NCI-H82 treated with DMSO at 0.1 percent for 48 hours (cell line): ENCODE data around the gene TXK.

Source experiments
- DNase-seq: peaks from one replicate; lab custom pipeline; 2025; ENCODE audit not compliant: unreplicated experiment; lab: John Stamatoyannopoulos, UW

The TXK gene

DNA sequence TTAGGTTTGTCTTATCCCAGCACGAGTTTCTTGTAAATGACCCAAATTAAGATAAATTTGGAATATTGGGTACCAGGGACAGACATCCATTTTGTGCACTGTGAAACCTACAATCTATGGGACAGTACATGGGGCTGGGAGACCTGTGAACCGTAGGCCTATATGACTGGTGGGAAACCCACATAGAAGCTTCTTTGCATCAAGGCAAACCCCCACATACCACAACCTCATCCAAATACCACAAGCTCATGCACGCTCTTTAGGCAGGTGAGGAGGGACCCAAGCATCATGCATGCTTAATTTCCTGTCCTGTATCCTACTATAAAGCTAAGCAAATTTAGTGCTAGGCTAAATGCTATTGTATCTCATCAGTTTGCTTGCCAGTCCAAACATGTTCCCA lies 69.7 kb downstream of the TXK start:
- no peak for DNase-seq

DNA sequence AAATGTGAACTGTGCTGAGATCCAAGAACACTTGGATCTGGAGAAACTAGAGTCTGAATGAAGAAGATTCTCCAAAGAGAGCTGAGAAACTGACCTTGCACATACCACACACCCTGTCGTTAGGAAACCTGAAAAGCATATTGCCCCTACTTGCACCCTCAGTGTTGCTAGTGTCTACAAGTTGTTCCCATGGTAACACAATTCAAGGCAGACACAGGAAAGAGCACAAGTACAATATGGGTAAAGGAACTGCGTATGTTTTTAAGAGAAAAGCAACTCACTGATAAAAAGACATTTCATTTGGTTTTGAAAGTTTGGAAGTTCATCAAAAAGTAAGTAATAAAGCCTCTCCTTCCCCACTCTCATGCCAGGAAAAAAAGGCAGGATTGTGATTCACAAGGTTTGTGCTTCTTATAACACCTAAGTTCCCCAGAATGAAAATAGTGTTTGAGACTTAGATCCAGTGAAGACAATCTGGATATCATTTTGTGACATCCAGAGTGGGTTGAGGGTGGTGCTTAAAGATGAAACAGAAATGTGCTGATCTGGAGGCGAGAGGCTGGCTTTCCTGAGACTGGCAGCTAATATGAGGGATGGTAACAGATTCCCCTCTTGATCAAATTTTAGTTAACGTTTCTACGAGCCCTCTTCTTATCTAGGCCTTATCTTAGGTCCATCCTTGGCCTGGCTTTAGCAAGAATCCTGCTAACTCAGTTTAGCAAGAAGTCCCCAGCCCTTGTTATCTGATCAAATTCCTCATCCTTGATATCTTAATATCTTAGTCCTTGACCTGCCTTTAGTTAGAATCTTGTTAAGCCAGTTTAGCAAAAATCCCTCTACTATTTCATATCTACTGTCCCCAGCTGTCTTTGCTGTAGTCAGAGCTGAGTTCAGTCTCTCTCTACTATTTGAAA lies 75.2 kb downstream of the TXK start:
- no peak for DNase-seq

GRCh38 chr4:48051078-48051477 lies 83.0 kb downstream of the TXK start:
- no peak for DNase-seq

DNA sequence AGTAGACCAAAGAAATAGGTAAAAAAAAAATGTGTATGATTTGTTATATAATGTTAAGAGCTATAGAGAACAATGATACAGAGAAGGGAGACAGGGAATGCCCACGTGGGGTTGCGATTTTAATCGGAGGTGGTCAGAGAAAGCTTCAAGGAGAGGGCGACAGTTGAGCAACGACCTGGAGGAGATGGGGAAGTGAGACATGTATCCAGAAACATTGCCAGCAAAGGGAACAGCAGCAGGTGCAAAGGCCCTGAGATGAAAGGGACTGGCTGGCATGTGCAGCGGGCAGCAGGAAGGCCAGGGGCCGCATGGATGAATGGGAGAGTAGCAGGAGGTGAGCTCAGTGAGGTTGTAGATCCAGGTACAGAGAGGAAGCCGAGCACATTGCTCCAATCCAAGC lies 84.6 kb downstream of the TXK start:
- DNase-seq, result no peak

DNA sequence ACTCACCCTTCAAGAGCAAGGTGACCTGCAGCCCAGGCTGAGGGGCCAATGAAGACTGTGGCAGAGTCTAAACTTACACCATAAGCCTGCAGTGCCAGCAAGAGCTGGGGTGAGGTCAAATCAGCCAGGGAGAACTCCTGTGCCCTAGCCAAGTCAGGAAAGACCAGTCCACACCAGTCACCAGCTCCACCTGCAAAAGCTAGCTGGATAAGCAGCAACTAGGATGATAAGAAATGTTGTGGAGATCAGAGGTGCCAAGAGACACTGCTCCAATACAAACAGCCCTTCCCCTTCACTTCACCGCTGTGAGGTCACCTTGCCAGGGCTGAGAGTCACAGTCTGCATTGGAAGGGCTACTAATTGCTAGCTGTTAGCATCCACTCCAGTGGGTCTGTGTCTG lies 86.2 kb downstream of the TXK start:
- no peak for DNase-seq

DNA sequence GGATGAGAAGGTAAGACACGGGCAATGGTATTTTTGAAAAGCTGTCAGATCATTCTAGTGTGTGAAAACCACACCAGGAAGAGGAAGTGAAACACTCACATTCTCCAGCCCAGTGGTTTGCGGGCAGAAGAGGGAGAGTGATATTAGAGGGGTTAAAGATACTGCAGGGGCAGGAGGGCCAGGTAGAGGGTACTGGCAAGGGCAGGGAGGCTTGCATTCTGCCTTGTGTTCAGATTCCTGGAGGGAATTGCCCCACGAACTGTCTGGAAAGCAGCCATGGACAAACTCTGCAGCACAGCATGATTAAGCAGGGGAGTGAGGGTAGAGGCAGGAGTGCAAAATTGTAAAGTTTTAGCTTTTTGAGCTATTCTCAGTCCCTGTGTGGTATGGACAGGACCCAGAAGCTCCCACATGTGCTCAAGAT lies 86.6 kb downstream of the TXK start:
- DNase-seq, result no peak

GRCh38 chr4:48046059-48046458 lies 88.0 kb downstream of the TXK start:
- no peak for DNase-seq

- DNase-seq, result no peak
These were observed 89.8 kb downstream of the TXK start for GRCh38 chr4:48044298-48044697.

DNA sequence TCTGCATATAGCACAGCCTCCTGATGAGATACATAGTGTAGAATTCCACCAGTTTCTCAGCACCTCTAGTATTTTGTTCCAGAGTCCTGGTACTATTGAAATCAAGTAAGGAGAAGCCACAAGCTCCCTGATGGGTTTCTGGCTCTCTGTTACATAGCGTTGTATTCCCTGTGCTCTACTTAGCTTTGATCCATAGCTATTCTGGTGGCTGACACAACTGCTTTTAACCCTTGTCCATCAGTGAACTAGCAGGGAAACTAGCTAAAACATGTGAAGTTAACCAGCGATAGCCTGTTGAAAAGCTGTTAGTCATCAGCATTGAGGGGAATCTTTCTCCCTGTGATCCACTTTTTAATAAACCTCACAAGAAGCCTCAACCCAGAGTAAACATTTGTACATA lies 90.5 kb downstream of the TXK start:
- no peak for DNase-seq

DNA sequence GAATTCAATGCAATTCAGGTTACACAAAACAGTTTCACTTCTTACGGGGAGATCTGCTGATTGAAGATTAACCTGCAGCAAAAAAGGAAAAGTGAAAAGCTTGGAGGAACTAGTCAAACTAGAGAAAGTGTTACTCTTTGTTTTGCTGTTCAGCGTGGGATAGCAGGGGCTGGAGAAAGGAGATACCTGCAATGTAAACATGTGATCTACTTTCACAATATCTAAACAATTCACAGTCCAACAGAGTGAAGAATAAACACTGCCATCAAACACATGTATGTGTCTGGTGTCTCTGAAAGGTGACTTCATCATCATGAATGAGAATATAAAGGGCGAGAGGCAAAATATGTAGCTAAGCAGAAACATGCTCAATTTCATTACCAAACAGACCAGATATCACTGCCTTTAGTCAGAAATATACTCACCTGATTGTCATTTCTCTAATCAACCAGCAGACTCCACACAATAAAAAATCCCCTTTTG lies 91.0 kb downstream of the TXK start:
- no peak for DNase-seq

DNA sequence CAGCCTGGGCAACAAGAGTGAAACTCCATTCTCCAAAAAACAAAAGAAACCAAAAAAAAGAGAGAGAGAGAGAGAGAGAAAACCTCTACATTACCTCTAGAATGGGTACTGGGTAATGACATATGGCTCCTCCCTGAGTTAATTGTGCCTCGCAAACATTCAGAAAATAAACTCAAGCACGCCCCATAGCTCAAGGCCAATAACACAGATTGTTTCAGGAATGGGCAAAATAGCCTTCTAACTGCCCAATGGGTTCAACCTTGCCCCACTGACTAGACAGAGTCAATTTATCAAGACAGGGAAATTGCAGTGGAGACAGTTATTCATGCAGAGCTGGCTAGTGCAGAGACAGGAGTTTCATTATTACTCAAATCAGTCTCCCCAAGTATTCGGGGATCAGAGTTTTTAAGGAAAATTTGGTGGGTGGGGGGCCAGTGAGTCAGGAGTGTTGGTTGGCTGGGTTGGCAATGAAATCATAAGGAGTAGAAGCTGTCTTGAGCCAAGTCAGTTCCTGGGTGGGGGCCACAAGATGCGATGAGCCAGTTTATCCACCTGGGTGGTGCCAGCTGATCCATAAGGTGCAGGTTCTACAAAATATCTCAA lies 92.4 kb downstream of the TXK start:
- DNase-seq, result no peak

DNA sequence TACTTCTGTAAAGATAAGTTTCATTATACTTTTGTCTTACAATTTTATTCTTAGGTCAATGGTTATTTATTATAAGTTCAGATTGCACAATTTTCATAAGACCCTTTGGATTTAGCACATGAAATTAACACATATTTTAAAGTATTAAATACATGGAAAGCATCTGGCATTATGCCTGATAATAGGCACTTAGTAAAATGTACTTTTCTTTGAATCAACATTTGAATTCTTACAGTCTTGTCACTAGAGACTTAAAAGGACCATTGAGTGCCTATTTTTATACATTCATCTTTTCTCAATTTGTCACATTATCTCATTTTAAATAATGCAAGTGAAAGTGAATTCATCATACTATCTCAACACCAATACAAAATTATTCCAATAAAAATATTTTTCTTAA lies 94.5 kb downstream of the TXK start:
- DNase-seq, result no peak

GRCh38 chr4:48038666-48039065 lies 95.4 kb downstream of the TXK start:
- DNase-seq, result no peak

- no peak for DNase-seq
These were observed 97.0 kb downstream of the TXK start for GRCh38 chr4:48037117-48037462.

DNA sequence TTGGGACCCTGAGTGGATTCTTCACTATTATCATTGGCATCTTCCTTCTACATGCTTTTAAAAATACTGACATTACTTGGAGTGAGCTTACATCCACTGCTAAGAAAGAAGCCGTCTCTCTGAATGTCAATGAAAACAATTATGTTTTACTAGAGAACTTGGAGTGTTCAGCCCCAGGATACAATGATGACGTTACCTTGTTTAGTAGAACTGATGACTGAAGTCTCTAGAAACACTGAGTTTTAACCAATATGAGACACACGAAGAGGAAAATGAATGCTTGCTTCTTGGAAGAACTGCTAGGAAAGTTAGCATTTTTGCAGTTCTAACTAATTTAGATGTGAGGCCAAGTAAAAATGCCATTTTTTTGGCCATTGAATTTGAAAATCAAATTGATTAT lies 98.1 kb downstream of the TXK start:
- no peak for DNase-seq

- peak; percentile 7 for DNase-seq
These were observed 100.1 kb downstream of the TXK start for GRCh38 chr4:48033825-48034413.

DNA sequence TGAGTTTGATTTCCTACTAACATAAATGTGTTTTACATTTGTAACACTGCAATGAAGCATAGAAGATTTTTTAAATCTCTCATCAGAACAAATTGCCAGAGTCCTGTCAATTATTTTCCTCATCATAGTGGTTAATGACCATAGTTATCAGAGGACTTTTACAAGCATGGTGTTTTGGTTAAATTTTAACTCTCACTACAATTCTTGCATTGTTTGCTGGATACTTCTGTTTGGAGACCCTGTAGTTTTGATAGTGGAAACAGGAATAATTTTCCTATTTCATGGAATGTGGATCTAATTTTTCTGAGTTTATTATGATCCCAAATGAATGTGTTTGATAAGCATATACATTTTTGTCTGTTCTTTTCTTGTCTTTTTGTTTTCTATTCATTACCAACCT lies 100.6 kb downstream of the TXK start:
- DNase-seq, result no peak

GRCh38 chr4:48032721-48033120 lies 101.3 kb downstream of the TXK start:
- no peak for DNase-seq

GRCh38 chr4:48031802-48032525 lies 102.1 kb downstream of the TXK start:
- no peak for DNase-seq

- DNase-seq, result no peak
These were observed 103.6 kb downstream of the TXK start for GRCh38 chr4:48030470-48030869.

DNA sequence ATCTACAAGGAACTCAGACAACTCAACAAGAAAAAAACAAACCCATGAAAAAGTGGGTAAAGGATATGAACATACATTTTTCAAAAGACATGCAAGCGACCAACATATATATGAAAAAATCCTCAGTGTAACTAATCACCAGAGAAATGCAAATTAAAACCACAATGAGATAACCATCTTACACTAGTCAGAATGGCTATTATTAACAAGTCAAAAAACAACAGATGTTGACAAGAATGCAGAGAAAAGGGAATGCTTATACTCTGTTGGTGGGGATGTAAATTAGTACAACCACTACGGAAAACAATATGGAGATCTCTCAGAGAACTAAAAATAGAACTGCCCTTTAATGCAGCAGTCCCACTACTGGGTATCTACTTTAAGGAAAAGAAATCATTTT lies 105.4 kb downstream of the TXK start:
- DNase-seq, result no peak

DNA sequence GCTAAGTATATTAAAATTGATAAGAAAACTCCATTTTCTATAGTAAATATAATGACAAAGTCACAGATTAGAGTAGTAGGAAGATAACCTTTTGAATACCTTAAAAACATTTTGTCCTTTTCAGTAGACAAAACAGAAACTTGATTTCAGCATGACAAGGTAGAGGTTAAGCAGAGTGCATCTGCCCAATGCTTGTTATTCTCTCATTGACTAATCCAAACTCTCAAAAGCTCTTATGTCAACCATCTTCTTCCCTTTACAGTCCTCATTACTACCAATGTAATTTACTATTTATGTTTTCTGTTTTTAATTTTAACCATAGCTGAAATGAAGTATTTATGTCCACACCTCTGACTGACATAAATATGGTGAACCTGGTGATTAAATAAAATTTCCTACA lies 106.4 kb downstream of the TXK start:
- DNase-seq, result no peak
